HG02759 (cell line): Measurements from ENCODE around the gene CACNA2D3.

Source experiments
- ATAC-seq: cut with Tn5 transposase; IDR thresholded peaks from one replicate; pipeline ENCODE4 v1.9.1; 2021; ENCODE audit warnings: mild to moderate bottlenecking, moderate library complexity; ENCODE audit not compliant: unreplicated experiment

CACNA2D3 gene

GRCh38 chr3:54126551-54126950, 4.2 kb downstream of the CACNA2D3 start:
- ATAC-seq: no peak

DNA sequence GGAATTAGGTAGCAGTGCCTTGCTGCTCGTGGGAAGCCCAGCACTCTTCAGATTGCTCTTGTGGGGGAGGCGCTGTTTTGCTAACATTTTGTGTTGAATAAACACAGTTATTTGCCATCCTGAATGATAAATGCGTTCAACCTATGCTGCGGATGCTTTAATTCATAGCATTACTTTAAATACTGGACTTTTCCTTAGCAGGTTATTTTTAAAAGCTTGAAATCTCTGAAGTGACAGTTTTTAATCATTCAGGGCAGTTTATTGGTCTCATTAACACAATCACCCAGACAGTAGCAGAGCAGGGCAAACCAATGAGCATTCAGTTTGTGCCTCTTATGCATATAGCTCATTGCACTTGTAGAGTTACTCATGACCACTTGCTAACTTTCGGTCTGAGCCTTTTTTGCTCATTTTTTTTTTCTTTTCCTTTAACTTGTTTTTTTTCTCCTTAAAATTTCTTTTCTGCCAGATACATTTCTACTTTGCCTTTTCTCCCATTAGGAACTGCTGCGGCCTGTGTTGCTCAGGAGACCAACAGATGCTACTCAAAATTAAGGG, 5.2 kb downstream of the CACNA2D3 start:
- no peak for ATAC-seq

DNA sequence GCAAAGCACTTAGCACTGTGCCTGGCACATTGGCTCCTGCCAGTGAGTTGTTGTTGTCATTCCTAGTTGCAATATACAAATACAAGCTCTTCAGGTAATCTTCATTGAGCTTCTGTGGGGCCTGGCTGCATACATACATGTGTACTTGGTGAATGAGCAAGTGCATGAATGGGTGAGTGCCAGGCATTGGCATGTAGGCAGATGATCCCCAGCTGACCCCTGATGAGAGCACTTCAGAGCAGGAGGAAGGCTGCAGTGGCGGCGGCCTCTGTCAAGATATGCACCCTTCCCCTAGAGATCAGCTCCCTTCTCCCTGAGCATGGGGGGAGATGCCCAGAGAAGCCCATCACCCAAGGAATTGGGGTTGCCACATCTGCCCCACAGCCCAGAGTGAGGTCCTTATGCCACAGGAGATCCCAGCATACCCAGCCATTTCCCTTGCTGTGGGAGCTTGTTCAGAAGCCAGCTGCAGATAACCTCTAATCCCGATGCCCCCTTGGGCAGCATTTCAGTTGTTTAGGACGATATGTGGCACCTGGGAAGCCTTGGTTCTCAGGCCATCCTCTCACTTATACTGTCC, 8.8 kb downstream of the CACNA2D3 start:
- no peak for ATAC-seq

- ATAC-seq: no peak
Measured at GRCh38 chr3:54131890-54132289, 9.5 kb downstream of the CACNA2D3 start.

DNA sequence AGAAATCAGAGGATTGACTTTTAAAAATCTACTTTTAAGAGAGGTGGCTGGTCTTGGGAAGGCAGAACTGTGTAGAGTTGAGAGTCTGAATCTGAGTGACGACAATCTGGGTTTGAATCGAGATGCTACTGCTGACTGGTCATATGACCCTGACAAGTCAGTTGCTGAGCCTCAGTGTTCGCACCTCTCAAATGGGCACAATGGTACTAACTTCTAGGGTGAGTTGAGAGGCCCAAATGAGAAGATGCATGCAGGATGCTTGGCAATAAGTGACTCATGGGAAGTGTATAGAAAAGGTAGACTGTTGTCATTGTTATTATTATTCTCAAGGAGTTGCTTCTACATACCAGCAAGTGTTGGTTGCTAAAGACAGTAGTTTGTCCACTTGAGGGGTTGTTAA, 10.3 kb downstream of the CACNA2D3 start:
- no peak for ATAC-seq

DNA sequence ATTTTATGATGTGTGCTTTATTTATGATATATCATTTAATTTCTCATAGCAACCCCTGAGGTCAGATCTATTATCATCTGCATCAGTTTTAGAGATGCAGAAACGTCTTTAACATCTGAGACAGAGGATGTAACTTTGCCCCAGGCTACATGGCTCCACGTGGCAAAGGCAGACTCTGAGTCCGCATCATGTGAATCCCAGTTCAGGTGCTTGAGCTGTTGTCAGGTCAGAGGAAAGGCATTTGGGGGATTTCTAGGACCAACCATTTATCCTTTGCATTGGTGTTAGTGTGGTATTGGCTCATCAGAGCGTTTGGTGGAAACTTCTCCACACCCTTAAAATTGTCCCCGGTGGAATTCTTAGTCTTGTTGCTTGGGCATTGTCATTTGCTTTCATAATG, 10.8 kb downstream of the CACNA2D3 start:
- no peak for ATAC-seq

DNA sequence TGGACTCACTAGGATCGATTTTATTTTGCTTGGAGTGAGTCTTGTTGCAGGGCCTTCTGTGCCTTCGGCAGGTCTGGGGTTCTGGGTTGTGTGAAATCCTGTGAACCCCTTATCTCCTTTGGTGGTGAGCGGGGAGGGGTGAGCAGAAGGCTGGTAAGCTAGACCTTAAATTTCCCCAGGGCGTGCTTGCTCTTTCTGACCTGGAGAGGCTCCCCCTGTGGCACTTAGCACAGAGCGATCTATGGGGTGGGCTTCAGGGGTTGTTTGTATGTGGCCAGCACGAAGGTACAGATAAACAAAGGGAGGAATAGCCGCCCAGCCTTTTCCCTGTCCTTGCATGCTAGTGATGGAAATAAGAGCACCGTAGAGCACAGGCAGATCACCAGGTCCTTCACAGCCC, 11.8 kb downstream of the CACNA2D3 start:
- no peak for ATAC-seq

DNA sequence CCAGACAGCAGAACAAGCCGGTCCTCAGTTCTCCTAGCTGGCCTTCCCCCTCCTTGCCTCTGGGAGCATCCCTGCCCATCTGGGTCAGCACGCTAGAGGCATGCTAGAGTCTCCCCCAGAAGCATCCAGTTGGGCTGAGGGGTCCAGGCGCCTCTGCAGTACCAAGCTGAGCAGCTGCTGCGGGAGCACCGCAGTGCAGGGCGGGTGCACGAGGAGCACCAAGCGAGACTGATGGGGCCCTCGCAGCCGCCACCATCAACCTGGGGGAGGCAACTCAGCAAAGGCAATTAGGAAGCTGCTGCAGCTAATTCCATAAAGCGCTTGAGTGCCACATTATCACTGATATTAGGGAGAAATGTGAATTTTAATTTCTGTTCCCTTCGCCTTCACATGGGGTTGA, 12.4 kb downstream of the CACNA2D3 start:
- no peak for ATAC-seq

DNA sequence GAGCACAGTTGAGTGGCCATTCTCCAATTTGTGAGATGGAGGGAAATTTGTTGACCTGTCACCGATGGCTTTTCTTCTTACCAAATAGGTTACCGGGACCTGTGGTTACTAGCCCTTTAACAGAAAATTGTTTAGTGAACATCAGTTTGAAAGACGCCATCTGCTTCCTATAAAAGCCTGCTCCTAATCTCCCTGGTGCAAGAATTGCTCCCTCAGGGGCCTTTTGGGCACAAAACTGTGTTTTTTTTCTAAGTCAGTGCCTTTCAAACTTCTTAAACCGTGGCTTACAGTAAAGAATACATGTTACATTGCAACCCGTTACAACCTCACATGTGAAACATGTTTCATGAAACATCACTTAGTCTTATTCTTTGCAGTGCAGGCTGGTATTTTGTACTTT, 15.0 kb downstream of the CACNA2D3 start:
- ATAC-seq: no peak

DNA sequence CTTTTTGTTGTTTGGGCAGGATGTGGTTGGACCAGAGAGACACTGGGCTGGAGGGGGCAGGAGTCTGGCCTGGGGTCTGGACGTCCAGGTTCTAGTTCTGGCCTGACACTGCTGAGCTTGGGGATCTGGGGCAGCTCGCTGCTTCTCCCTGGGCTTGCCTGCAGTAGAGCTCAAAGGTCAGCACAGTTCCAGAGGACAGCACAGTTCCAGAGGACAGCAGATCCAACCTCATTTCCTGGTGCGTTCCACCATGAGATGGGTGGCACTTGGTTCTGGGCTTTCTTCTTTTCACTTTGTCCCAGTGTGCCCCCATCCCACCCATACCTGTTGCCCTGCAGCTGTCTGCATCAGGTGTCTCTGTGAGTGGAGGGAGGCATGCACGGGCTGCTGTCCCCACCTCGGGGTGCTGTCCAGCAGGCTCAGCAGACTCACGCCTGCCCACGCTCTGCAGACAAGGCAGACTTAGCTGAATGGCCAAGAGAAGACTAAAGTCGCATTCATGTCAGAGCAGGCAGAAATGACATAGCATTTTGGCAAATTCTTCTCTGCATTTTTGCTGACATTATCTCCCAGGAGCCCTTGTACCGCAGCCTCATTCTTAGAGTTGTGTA, 16.7 kb downstream of the CACNA2D3 start:
- no peak for ATAC-seq

- ATAC-seq: no peak
Measured at GRCh38 chr3:54139630-54140029, 17.3 kb downstream of the CACNA2D3 start.

GRCh38 chr3:54144284-54144683, 21.9 kb downstream of the CACNA2D3 start:
- no peak for ATAC-seq

DNA sequence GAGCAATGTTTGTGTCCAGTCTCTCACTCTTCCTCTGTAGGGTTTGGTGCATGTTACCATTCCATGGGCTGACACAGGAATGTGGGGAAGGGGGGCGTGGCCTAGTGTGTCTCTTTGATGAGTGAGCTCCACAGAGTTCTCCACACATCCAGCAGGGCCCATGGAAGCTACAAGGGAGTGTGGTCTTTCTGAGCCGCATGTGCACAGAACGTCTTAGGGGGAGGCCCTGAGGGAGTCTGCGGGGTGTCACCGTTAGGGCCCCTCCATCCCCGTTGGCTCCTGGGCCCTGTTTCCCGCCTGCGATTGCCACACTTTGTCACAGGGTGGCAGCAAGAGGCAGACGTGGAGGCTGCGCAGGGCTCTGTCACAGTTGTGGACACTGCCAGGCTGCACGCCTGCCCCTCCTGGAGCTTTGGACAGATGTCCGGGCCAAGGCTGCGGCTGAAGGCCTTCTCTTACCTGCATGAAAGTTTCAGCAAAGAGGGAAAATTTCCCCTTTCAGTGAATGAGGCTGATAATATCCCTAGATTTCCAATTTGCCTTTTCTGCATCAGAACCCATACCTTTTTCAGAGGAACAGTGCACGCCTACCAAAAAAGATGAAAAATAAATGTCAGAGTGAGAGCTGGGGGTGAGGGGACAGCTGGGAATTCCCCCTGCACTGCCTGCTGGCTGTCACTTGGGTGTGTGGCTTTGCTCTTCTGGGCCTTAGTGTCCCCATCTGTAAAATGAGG, 24.3 kb downstream of the CACNA2D3 start:
- peak; percentile 63 for ATAC-seq

DNA sequence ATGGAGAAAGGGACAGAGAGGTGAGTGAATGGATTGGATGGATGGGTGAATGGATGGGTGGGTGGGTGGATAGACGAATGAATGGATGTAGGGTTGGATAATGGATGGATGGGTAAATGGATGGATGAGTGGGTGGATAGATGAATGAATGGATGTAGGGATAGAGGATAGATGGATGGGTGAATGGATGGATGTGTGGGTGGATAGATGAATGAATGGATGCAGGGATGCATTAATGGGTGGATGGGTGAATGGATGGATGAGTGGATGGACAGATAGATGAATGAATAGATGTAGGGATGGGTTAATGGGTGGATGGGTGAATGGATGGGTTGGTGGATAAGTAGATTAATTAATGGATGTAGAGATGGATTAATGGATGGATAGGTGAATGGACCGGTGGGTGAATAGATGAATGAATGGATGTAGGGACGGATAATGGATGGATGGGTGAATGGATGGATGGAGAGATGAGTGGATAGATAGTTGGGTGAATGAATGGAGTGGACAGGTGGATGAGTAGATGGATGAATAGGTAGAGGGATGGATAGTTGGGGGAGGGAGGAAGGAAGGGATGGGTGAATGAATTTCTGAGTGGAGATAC, 28.6 kb downstream of the CACNA2D3 start:
- no peak for ATAC-seq

DNA sequence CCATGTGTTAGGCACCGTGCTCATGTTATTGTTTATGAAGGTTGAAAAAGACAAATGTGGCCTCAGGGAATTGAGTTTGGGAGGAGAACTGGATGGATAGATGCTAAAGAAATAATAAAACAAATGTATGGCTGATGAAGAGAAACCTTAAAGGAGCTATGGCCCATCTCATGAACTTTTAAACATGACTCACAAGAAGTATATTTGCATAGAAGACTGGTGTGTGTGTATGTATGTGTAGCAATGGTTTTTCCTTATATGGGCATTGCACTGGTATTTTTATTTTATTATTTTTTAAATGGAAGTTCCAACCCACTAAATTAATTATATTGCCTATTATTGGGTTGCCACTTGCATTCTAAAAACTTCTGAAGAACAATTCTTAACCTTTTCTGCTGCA, 31.1 kb downstream of the CACNA2D3 start:
- no peak for ATAC-seq

DNA sequence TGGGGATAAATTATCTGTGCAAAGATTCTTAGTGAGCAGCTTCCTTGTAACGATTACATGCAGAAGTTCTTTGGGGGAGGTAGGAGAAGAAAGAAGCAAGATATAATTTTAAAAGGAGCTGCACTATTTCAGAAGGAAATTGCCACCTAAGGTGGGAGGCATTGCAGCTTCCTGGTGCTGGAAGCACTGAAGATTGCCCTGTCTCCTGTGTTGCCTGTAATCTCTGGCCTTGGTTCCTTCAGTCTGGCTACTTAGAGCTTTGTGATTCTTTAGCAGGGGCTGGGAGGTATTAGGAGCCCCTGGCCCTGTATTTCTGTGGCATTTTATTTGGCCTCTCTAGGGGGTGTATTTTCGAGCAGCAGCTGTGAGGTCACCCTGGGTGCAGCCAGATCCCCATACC, 35.5 kb downstream of the CACNA2D3 start:
- no peak for ATAC-seq

DNA sequence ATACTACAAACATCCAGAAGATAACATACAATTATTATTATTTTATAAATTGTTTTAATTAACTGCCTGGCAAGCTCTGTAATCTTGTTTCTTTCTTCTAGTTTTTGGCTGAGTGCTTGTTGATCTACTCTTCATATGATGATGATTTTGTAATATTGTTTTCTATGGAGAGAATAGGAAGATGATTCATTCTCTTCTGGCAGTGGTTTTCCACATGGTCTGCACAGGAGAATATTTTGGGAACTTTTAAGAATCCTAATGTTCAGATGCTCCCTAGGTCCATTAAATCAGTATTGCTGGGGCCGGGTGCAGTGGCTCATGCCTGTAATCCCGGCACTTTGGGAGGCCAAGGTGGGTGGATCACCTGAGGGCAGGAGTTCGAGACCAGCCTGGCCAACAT, 37.6 kb downstream of the CACNA2D3 start:
- ATAC-seq: no peak

DNA sequence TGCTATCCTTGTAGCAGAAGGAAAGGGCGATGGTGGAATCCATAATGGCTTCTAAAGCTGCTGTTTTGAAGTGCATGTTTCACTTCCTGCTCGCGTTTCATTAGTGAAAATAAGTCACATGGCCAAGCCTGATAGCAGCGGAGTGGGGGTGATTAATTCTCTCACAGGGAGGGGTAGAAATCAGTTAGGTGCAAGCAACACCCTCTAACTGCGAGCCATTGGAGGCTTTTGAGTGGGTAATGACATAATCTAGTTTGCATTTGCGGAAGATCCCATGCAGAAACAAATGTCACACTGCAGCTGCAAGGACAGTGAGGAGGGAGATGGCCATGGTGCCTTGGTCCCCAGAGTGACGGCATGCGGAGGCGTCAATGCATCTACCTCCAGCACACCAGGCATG, 41.1 kb downstream of the CACNA2D3 start:
- no peak for ATAC-seq

DNA sequence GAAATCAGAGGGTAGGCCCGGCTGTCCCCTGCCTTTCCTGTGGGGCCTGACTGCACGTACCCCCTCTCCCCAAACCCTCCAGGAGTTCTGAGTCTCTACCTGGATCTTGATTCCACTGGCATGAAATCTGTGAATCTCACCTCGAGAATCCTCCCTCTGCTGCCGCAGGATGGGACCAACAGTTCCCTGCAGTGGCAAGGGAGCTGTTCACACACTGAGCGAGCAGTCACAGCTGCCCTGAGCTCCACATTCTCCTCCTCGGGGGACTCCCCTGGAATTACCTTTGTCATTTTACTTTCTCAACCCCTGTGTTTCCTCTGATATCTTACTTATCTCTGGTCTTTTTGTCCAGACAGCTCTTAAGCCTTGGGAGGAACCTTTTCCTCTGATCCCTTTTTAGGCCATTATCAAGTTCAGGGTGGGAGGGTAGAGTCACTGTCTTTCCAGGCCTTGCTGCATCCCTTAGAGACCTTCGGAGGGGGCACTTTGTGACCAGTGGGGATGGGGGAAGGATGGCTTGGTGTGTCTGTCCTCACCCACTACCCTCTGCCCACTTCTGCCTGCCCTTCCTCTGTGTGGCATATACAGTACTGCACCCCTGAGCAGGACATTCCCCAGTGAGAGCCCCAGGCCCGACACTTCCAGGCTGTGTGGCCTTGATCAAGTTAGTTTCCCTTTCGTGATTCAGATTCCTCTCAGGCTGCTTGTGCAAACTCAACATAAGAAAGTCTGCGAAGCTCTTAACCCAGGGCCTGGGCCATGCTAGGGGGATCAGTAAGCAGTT, 42.0 kb downstream of the CACNA2D3 start:
- ATAC-seq: no peak

GRCh38 chr3:54165865-54166264, 43.5 kb downstream of the CACNA2D3 start:
- ATAC-seq: no peak

- no peak for ATAC-seq
Measured at GRCh38 chr3:54167999-54168398, 45.6 kb downstream of the CACNA2D3 start.
